ENCODE measurements around the gene CCDC69.

CCDC69 gene

GRCh38 chr5:151186538-151186937, 37.4 kb downstream of the CCDC69 start:
- H3K27me3 ChIP-seq (replicated peaks; ENCODE audit: control insufficient read depth, insufficient read depth, low read length), result no peaks in the 10 kb centered on the region
- peaks cover 34% of the 10 kb centered on the region for H3K36me3 ChIP-seq (ENCODE audit: control insufficient read depth, insufficient read depth, low read length)
- no peak overlapping the region for H3K4me3 ChIP-seq (replicated peaks; ENCODE audit: low read depth, low read length)

GRCh38 chr5:151186052-151186451, 37.8 kb downstream of the CCDC69 start:
- Histone ChIP-seq H3K27me3 (replicated peaks; ENCODE audit: control insufficient read depth, insufficient read depth, low read length) (no peaks in the 10 kb centered on the region), H3K4me3 (replicated peaks; ENCODE audit: low read depth, low read length) (no peak overlapping the region), H3K36me3 (ENCODE audit: control insufficient read depth, insufficient read depth, low read length) (peaks cover 34% of the 10 kb centered on the region)
- TF ChIP-seq CTCF (IDR thresholded peaks at IDR 0.05; ENCODE audit: insufficient read depth, low read length, poor library complexity, severe bottlenecking), result no peak
- no peak for DNase-seq (ENCODE audit: extremely low read depth, insufficient read length)

More at GRCh38 chr5:151186538-151186937, 37.4 kb downstream of the CCDC69 start:
- DNase-seq (ENCODE audit: extremely low read depth, insufficient read length), result no peak
- TF ChIP-seq CTCF (IDR thresholded peaks at IDR 0.05; ENCODE audit: insufficient read depth, low read length, poor library complexity, severe bottlenecking), result no peak

- H3K36me3 ChIP-seq (ENCODE audit: control insufficient read depth, insufficient read depth, low read length), result peaks cover 37% of the 10 kb centered on the region
- DNase-seq (ENCODE audit: extremely low read depth, insufficient read length), result no peak
- no peak for TF ChIP-seq CTCF (IDR thresholded peaks at IDR 0.05; ENCODE audit: insufficient read depth, low read length, poor library complexity, severe bottlenecking)
- H3K27me3 ChIP-seq (replicated peaks; ENCODE audit: control insufficient read depth, insufficient read depth, low read length), result no peaks in the 10 kb centered on the region
- H3K4me3 ChIP-seq (replicated peaks; ENCODE audit: low read depth, low read length), result no peak overlapping the region
These were observed 39.4 kb downstream of the CCDC69 start for GRCh38 chr5:151184316-151185042.

GRCh38 chr5:151183456-151184245, 40.2 kb downstream of the CCDC69 start:
- TF ChIP-seq CTCF (IDR thresholded peaks at IDR 0.05; ENCODE audit: insufficient read depth, low read length, poor library complexity, severe bottlenecking), result no peak
- DNase-seq (ENCODE audit: extremely low read depth, insufficient read length), result no peak

GRCh38 chr5:151182976-151183375, 40.9 kb downstream of the CCDC69 start:
- H3K4me3 ChIP-seq (replicated peaks; ENCODE audit: low read depth, low read length), result no peak overlapping the region
- H3K27me3 ChIP-seq (replicated peaks; ENCODE audit: control insufficient read depth, insufficient read depth, low read length), result no peaks in the 10 kb centered on the region
- no peak for TF ChIP-seq CTCF (IDR thresholded peaks at IDR 0.05; ENCODE audit: insufficient read depth, low read length, poor library complexity, severe bottlenecking)
- no peak for DNase-seq (ENCODE audit: extremely low read depth, insufficient read length)
- peaks cover 40% of the 10 kb centered on the region for H3K36me3 ChIP-seq (ENCODE audit: control insufficient read depth, insufficient read depth, low read length)

More at GRCh38 chr5:151183456-151184245, 40.2 kb downstream of the CCDC69 start:
- no peaks in the 10 kb centered on the region for H3K27me3 ChIP-seq (replicated peaks; ENCODE audit: control insufficient read depth, insufficient read depth, low read length)
- H3K4me3 ChIP-seq (replicated peaks; ENCODE audit: low read depth, low read length), result no peak overlapping the region
- peaks cover 40% of the 10 kb centered on the region for H3K36me3 ChIP-seq (ENCODE audit: control insufficient read depth, insufficient read depth, low read length)
